Activated T-cell treated with anti-CD3 and anti-CD28 coated beads, Interleukin-2, amount 50 U/mL, for 24 hours (primary cell): ENCODE measurements around the gene SRRD.
A peak's percentile ranks its signal among the peaks of the same experiment; 100 is the strongest.
"Not testable (repeated sequence)": the region's sequence is repeated elsewhere in the genome, so short reads cannot be mapped to it uniquely, and the experiment has no call there.

Experiments used
- DNase-seq: peaks from one replicate; pipeline ENCODE4 v3.0.0-alpha.2; 2020
- H3K27ac Mint-ChIP-seq: 2 replicates; pipeline ENCODE4 v1.8.0; 2020; ENCODE audit warnings: mild to moderate bottlenecking, mixed read lengths
- H3K27me3 Mint-ChIP-seq: 2 replicates; pipeline ENCODE4 v1.8.0; 2020; ENCODE audit warnings: mixed read lengths
- H3K36me3 Mint-ChIP-seq: 2 replicates; pipeline ENCODE4 v1.8.0; 2020; ENCODE audit warnings: low read depth, mixed read lengths
- H3K4me1 Mint-ChIP-seq: 2 replicates; pipeline ENCODE4 v1.8.0; 2020; ENCODE audit warnings: low read depth, mixed read lengths
- H3K4me3 Mint-ChIP-seq: 2 replicates; pipeline ENCODE4 v1.8.0; 2020; ENCODE audit warnings: mild to moderate bottlenecking, moderate library complexity, mixed read lengths
- H3K9me3 Mint-ChIP-seq: 2 replicates; pipeline ENCODE4 v1.8.0; 2020; ENCODE audit warnings: mixed read lengths

Gene SRRD

GRCh38 chr22:26512149-26512793 is 28.6 kb downstream of the SRRD start, which contains the start of gene TFIP11:
TSS of gene TFIP11 (minus strand) at chr22:26512473. CDS start at chr22:26510272, 2,201 bp downstream.
- Mint-ChIP-seq H3K27ac (peak within 1 kb of the TSS; percentile 98), H3K36me3 (peaks cover 52% of the 10 kb centered on the region), H3K4me1 (peaks cover 35% of the 10 kb centered on the region), H3K27me3 (no peaks in the 10 kb centered on the region), H3K9me3 (no peaks in the 10 kb centered on the region), H3K4me3 (peak within 1 kb of the TSS; percentile 100)
- DNase-seq: peak; percentile 96

DNA sequence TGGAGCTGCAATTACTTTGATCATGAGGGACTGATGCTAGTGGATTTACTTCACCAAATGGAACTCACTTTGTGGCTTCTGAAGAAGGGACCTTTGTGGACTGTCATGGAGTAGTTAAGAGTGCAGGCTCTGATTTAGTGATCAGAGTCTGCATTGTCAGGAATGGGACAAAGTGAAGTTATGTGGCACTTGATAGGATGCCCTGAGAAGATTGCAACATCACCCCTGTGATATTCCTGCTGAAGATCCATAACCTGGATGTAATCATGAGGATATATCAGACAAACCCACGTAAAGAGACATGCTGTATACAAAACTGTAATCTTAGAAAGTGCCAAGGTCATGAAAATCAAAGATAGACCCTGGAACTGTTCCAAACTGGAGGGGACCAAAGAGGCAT is 30.2 kb downstream of the SRRD start:
- Mint-ChIP-seq H3K4me1 (peaks cover 35% of the 10 kb centered on the region), H3K9me3 (no peaks in the 10 kb centered on the region), H3K4me3 (peak overlapping the region; percentile 100), H3K27me3 (no peaks in the 10 kb centered on the region), H3K36me3 (peaks cover 38% of the 10 kb centered on the region), H3K27ac (peak overlapping the region; percentile 98)
- DNase-seq: no peak

DNA sequence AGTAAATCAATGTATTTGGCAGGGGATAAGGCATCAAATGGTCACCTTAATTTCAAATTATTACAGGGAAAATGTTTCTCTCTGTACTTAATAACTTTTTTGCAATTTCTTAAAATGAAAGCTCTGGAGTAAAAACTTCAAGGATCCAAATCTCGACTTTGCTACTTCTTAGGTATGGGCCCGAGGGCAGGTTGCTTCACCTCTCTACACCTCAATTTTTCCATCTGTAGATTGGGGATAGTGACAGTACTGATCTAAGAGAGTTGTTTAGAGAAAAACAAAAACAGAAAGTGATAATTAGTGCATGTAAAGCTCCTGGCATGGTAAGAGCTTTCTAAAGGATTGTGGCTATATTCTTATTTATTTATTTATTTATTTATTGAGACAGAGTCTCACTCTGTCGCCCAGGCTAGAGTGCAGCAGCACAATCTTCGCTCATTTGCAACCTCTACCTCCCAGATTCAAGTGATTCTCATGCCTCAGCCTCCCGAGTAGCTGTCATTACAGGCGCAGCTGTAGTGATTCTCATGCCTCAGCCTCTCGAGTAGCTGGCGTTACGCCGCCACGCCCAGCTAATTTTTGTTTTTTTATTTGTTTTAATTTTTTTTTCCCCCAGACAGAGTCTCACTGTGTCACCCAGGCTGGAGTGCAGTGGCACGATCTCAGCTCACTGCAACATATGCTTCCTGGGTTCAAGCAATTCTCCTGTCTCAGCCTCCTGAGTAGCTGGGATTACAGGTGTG is 30.9 kb downstream of the SRRD start:
- DNase-seq: no peak
- Mint-ChIP-seq H3K4me3 (peak overlapping the region; percentile 100), H3K4me1 (peaks cover 32% of the 10 kb centered on the region), H3K9me3 (no peaks in the 10 kb centered on the region), H3K27ac (no peak overlapping the region), H3K36me3 (peaks cover 30% of the 10 kb centered on the region), H3K27me3 (no peaks in the 10 kb centered on the region)

DNA sequence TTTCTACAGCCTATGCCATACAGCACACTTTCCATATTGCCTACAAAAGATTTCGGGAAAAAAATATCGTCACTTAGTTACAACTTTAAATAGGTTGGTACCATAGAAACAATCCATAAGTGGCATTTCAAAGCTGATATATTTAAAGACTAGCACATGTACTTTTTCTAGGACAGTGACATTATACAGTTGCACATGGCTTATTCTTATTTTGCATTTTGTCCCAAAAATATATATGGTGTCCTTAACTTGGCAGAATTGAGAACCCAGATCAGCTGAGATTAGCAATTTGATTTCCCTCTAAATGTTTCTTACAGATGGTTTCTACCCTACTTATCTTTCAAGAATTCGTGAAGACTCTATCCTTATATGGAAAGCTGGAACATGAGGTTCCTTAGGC is 32.3 kb downstream of the SRRD start:
- Mint-ChIP-seq H3K27ac (no peak overlapping the region), H3K36me3 (peaks cover 18% of the 10 kb centered on the region), H3K27me3 (no peaks in the 10 kb centered on the region), H3K9me3 (no peaks in the 10 kb centered on the region), H3K4me1 (peaks cover 23% of the 10 kb centered on the region), H3K4me3 (no peak overlapping the region)
- DNase-seq: no peak

- no peak for DNase-seq
- Mint-ChIP-seq H3K27me3 (no peaks in the 10 kb centered on the region), H3K4me3 (no peak overlapping the region), H3K4me1 (peaks cover 17% of the 10 kb centered on the region), H3K9me3 (no peaks in the 10 kb centered on the region), H3K27ac (no peak overlapping the region), H3K36me3 (peaks cover 13% of the 10 kb centered on the region)
Measured at GRCh38 chr22:26516503-26516902, 32.8 kb downstream of the SRRD start.

GRCh38 chr22:26517429-26517828 is 33.8 kb downstream of the SRRD start:
- Mint-ChIP-seq H3K27ac (no peak overlapping the region), H3K36me3 (peaks cover 4% of the 10 kb centered on the region), H3K4me3 (no peak overlapping the region), H3K4me1 (peaks cover 14% of the 10 kb centered on the region), H3K27me3 (no peaks in the 10 kb centered on the region), H3K9me3 (no peaks in the 10 kb centered on the region)
- DNase-seq: no peak

DNA sequence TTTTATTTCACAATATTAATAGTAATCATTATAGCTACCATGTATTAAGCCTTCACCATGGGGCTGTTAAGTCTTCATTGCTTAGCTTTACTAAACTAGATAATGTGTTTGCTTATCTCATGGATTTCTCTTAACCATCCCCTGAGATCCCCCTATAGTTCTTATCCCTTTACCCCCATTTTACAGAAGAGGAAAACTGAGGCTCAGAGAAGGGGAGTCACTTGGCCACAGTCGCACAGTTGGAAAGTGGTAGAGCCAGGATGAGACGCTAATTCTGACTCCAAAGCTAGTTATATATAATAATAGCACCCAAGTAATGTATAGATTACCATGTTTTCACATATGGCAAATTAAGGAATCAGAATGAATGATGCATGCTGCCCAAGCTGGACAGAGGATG is 38.3 kb downstream of the SRRD start:
- DNase-seq: no peak
- H3K4me3 Mint-ChIP-seq: no peak overlapping the region
- no peak overlapping the region for H3K27ac Mint-ChIP-seq
- H3K36me3 Mint-ChIP-seq: peaks cover 36% of the 10 kb centered on the region
- H3K4me1 Mint-ChIP-seq: no peaks in the 10 kb centered on the region
- no peaks in the 10 kb centered on the region for H3K27me3 Mint-ChIP-seq
- no peaks in the 10 kb centered on the region for H3K9me3 Mint-ChIP-seq

- no peak for DNase-seq
- no peak overlapping the region for H3K27ac Mint-ChIP-seq
- H3K27me3 Mint-ChIP-seq: no peaks in the 10 kb centered on the region
- no peaks in the 10 kb centered on the region for H3K9me3 Mint-ChIP-seq
- H3K36me3 Mint-ChIP-seq: peaks cover 42% of the 10 kb centered on the region
- no peaks in the 10 kb centered on the region for H3K4me1 Mint-ChIP-seq
- no peak overlapping the region for H3K4me3 Mint-ChIP-seq
Measured at GRCh38 chr22:26522592-26522991, 38.9 kb downstream of the SRRD start.

- no peak overlapping the region for H3K4me3 Mint-ChIP-seq
- peaks cover 62% of the 10 kb centered on the region for H3K36me3 Mint-ChIP-seq
- no peaks in the 10 kb centered on the region for H3K9me3 Mint-ChIP-seq
- DNase-seq: no peak
- peak overlapping the region; percentile 44 for H3K27ac Mint-ChIP-seq
- H3K27me3 Mint-ChIP-seq: no peaks in the 10 kb centered on the region
- H3K4me1 Mint-ChIP-seq: no peaks in the 10 kb centered on the region
Measured at GRCh38 chr22:26524870-26525269, 41.2 kb downstream of the SRRD start.

DNA sequence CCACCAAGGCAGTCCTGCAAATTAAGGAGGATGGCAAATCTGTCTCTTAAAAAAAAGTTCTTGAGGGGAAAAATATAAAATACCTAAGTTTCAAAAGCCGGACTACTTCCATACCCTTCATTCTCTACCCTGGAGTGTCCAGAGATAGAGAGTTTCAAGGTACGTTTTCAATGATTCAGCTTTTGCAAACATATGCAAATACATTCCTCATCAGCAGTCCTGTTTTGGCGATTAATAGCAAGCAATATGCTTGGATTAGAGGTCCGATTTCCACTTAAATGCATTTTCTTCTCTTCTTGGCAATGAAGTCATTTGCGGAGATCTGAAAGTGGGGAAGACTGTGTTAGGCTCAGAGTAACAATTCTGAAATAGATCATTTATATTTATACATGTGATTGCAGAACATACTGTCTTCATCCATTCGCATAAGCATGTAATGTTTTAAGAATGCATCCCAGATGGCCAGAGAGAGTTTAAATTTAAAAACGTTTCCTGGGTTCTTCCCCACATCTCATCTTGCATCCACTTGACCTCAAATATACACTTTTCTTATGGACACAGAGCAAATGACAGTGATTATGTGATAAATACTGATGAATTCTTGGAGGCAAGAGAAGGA is 42.4 kb downstream of the SRRD start:
- no peaks in the 10 kb centered on the region for H3K4me1 Mint-ChIP-seq
- DNase-seq: no peak
- no peak overlapping the region for H3K27ac Mint-ChIP-seq
- peaks cover 71% of the 10 kb centered on the region for H3K36me3 Mint-ChIP-seq
- no peak overlapping the region for H3K4me3 Mint-ChIP-seq
- H3K27me3 Mint-ChIP-seq: no peaks in the 10 kb centered on the region
- no peaks in the 10 kb centered on the region for H3K9me3 Mint-ChIP-seq

DNA sequence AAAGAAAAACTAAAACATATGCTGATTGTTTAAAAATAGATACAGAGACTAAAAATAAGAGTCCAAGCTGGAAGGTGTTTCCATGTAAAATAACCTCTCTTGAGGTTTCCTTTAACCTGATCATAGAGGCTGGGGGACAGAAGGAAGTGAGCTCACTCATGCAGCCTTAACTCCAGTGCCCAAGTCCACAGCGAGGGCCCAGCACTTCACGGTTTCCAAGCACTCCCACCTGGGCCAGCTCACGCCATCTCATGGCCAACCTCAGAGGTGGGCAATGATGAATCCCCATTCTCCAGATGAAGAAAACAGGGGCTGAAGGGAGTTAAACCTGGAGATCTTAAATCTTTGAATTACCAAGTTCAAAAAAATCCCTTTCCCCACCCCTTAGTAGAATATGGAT is 43.5 kb downstream of the SRRD start:
- DNase-seq: no peak
- peak overlapping the region; percentile 40 for H3K27ac Mint-ChIP-seq
- peaks cover 82% of the 10 kb centered on the region for H3K36me3 Mint-ChIP-seq
- no peaks in the 10 kb centered on the region for H3K27me3 Mint-ChIP-seq
- no peaks in the 10 kb centered on the region for H3K4me1 Mint-ChIP-seq
- no peak overlapping the region for H3K4me3 Mint-ChIP-seq
- H3K9me3 Mint-ChIP-seq: no peaks in the 10 kb centered on the region

DNA sequence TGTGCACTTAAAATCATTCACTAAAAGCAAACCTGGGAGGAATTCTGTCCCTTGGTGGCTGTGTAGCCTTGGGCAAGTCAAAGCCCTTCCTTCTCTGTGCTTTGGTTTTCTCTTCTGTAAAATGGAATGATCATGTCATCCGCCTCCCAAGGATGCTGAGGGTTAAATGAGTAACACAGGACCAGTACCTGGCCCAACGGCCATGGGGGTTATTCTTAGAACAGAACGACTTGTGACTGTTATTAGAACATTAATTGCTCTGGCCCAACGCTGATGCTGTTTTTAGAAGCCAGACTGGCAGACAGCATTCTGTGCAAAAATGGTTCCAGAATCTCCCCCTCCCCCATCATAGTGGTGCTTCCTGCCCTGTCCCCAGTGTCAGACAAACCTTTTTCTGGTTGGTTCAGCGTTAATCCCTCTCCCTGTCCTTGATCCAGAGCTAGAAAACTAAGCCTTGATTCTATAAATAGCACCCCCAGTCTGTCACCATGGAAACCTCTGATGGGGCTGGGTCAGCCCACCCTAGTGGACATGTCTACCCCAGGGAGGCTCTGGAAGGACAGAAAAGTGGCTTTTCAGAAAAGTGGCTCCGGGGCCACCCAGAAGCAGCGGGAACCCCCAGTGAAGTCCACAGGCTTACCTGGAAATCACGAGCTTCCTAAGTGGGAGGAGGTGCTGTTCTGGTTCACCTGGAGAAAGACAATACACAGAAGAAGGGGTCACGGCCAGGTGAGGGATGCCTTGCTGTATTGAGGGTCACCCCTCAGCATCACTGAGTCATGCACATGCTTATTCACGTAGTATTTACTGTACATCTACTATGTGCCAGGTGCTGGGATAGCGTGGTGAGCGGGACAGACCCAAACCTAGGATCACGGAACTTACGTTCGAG is 44.1 kb downstream of the SRRD start:
- no peak for DNase-seq
- Mint-ChIP-seq H3K4me1 (peaks cover 6% of the 10 kb centered on the region), H3K27me3 (no peaks in the 10 kb centered on the region), H3K36me3 (peaks cover 86% of the 10 kb centered on the region), H3K9me3 (no peaks in the 10 kb centered on the region), H3K4me3 (no peak overlapping the region), H3K27ac (peak overlapping the region; percentile 31)

DNA sequence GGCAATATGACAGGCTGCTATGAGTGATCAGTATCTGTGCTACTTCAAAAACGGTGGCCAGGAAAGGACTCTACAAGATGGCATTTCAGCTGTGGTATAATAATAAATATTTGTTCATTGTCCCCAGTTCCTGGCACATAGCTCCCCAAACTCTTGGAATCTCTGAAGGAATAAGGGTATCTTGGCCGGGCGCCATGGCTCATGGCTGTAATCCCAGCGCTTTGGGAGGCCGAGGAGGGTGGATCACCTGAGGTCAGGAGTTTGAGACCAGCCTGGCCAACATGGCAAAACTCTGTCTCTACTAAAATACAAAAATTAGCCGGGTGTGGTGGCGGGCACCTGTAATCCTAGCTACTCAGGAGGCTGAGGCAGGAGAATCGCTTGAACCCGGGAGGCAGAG is 44.8 kb downstream of the SRRD start:
- H3K9me3 Mint-ChIP-seq, H3K4me3 Mint-ChIP-seq, DNase-seq, H3K27ac Mint-ChIP-seq, H3K27me3 Mint-ChIP-seq: not testable (repeated sequence)
- peaks cover 11% of the 10 kb centered on the region for H3K4me1 Mint-ChIP-seq
- H3K36me3 Mint-ChIP-seq: peaks cover 90% of the 10 kb centered on the region

DNA sequence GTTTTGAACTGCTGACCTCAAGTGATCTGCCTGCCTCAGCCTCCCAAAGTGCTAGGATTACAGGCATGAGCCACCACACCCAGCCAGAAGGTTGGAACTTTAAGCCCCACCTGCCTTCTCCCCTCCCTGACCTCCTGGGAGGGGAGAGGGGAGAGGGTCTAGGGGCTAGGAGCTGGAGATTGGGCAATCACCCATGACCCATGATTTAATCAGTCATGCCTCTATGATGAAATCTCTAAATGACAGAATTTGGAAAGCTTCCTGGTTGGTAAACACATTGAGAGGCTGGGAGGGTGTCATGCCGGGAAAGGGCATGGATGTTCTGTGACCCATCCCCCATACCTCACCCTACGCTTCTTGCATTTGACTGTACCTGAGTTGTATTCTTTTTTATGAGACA is 45.7 kb downstream of the SRRD start:
- no peaks in the 10 kb centered on the region for H3K9me3 Mint-ChIP-seq
- H3K27me3 Mint-ChIP-seq: no peaks in the 10 kb centered on the region
- no peak for DNase-seq
- H3K4me1 Mint-ChIP-seq: peaks cover 15% of the 10 kb centered on the region
- no peak overlapping the region for H3K27ac Mint-ChIP-seq
- H3K36me3 Mint-ChIP-seq: peaks cover 86% of the 10 kb centered on the region
- H3K4me3 Mint-ChIP-seq: no peak overlapping the region
